H1 (cell line): ENCODE data around the gene NOL8. TPM values are rescaled to one million over a fixed set of nuclear protein-coding genes. Genes with fewer than 3 reads are reported as not detected.

Experiments
- CTCF ChIA-PET: fragments of 300-600 bp; sonication (Branson Sonifier 250); formaldehyde crosslinking; loops from one replicate; lab custom pipeline; 2021; ENCODE audit not compliant: partially characterized antibody; lab: Charles Lee
- POLR2A ChIA-PET: fragments of 300-600 bp; sonication (Branson Sonifier 250); formaldehyde crosslinking; loops from one replicate; lab custom pipeline; 2021; ENCODE audit warnings: inconsistent platforms; ENCODE audit not compliant: partially characterized antibody; lab: Charles Lee
- DNase-seq, 2 experiments: peaks; one replicate each; pipeline versions ENCODE4 v3.0.0 to v3.0.0-alpha.2; 2010 to 2022; ENCODE audit warnings: low spot score in 2 of 2, low read depth in 1 of 2, mixed read lengths in 1 of 2
- FAIRE-seq: peaks from 2 replicates; lab custom pipeline; 2011; peaks lifted over from hg19 to GRCh38; lab: Jason Lieb, UNC
- H2AFZ ChIP-seq: 2 replicates; pipeline ENCODE4 v1.8.1; 2012; ENCODE audit warnings: low read length, inconsistent platforms
- H2AK5ac ChIP-seq: 2 replicates; pipeline ENCODE4 v1.6.1; 2013; ENCODE audit warnings: low read depth, low read length
- H2BK120ac ChIP-seq: replicated peaks from 2 replicates; pipeline ENCODE3; 2013; ENCODE audit warnings: low read depth, low read length, inconsistent platforms
- H2BK12ac ChIP-seq: 2 replicates; pipeline ENCODE4 v1.6.1; 2013; ENCODE audit warnings: low read depth, low read length
- H2BK15ac ChIP-seq: 2 replicates; pipeline ENCODE4 v1.6.1; 2013; ENCODE audit warnings: low read length
- H2BK20ac ChIP-seq: 2 replicates; pipeline ENCODE4 v1.6.1; 2013; ENCODE audit warnings: low read length
- H2BK5ac ChIP-seq: 2 replicates; pipeline ENCODE4 v1.6.1; 2013; ENCODE audit warnings: low read depth, low read length
- H3K14ac ChIP-seq: 2 replicates; pipeline ENCODE4 v1.6.1; 2013; ENCODE audit warnings: inconsistent platforms; ENCODE audit not compliant: insufficient read length
- H3K18ac ChIP-seq: 2 replicates; pipeline ENCODE4 v1.6.1; 2013; ENCODE audit warnings: low read length; ENCODE audit errors: extremely low read depth
- H3K23ac ChIP-seq: 2 replicates; pipeline ENCODE4 v1.6.1; 2013; ENCODE audit warnings: inconsistent platforms; ENCODE audit not compliant: insufficient read length
- H3K23me2 ChIP-seq: 2 replicates; pipeline ENCODE4 v1.6.1; 2013; ENCODE audit warnings: low read depth, low read length
- H3K27ac ChIP-seq: 2 replicates; pipeline ENCODE4 v1.6.1; 2011; ENCODE audit warnings: low read depth, low read length, inconsistent platforms
- H3K27me3 ChIP-seq, 4 experiments: replicated peaks in 1 of 4; 1 replicate in 1 of 4; 2 replicates in 3 of 4; pipeline versions ENCODE4 v1.6.1 to v1.8.1; 2011 to 2013; ENCODE audit warnings: low read length in 3 of 4, mild to moderate bottlenecking in 3 of 4, inconsistent platforms in 2 of 4, mixed read lengths in 2 of 4, moderate library complexity in 1 of 4; ENCODE audit not compliant: control insufficient read depth in 3 of 4, insufficient read depth in 3 of 4; ENCODE audit errors: extremely low read depth in 1 of 4
- H3K36me3 ChIP-seq, 4 experiments: 2 replicates each; pipeline versions ENCODE4 v1.6.1 to v1.8.1; 2011 to 2013; ENCODE audit warnings: mild to moderate bottlenecking in 4 of 4, low read length in 3 of 4, moderate library complexity in 2 of 4, control low read depth in 1 of 4, inconsistent platforms in 1 of 4; ENCODE audit not compliant: insufficient read depth in 4 of 4, control insufficient read depth in 2 of 4
- H3K4ac ChIP-seq: replicated peaks from 2 replicates; pipeline ENCODE3; 2013; ENCODE audit warnings: low read length, low read depth, mixed read lengths, inconsistent platforms; ENCODE audit not compliant: insufficient read length
- H3K4me1 ChIP-seq, 4 experiments: replicated peaks in 1 of 4; 1 replicate in 1 of 4; 2 replicates in 3 of 4; pipeline versions ENCODE4 v1.6.1 to v1.8.1; 2011 to 2013; ENCODE audit warnings: low read length in 3 of 4, inconsistent platforms in 2 of 4, mixed read lengths in 1 of 4; ENCODE audit not compliant: insufficient read depth in 4 of 4, control insufficient read depth in 3 of 4
- H3K4me2 ChIP-seq, 2 experiments: 2 replicates each; pipeline versions ENCODE4 v1.6.1 to v1.8.1; 2011 to 2013; ENCODE audit warnings: low read depth in 2 of 2, low read length in 2 of 2, control low read depth in 1 of 2, inconsistent platforms in 1 of 2, mild to moderate bottlenecking in 1 of 2; ENCODE audit not compliant: insufficient read depth in 1 of 2
- H3K4me3 ChIP-seq, 4 experiments: fragments of 200-600, 300-600 bp in 1 of 4; sonication (generic), shearing (Covaris generic), sonication (Bioruptor Twin) in 1 of 4; 2 replicates each; pipeline versions ENCODE4 v1.5.1 to v1.8.1; 2011 to 2016; ENCODE audit warnings: low read length in 4 of 4, low read depth in 3 of 4, control low read depth in 2 of 4, inconsistent platforms in 2 of 4, mild to moderate bottlenecking in 2 of 4, mixed read lengths in 1 of 4, moderate library complexity in 1 of 4; ENCODE audit not compliant: insufficient read depth in 2 of 4; ENCODE audit errors: extremely low read depth in 1 of 4
- H3K56ac ChIP-seq: replicated peaks from 2 replicates; pipeline ENCODE3; 2013; ENCODE audit warnings: low read depth, mild to moderate bottlenecking, mixed read lengths, low read length, inconsistent platforms; ENCODE audit not compliant: insufficient read length
- H3K79me1 ChIP-seq: 2 replicates; pipeline ENCODE4 v1.6.1; 2013; ENCODE audit warnings: low read depth, low read length, control low read depth
- H3K79me2 ChIP-seq, 2 experiments: 2 replicates each; pipeline versions ENCODE4 v1.6.1 to v1.8.1; 2012 to 2013; ENCODE audit warnings: low read length in 2 of 2, mild to moderate bottlenecking in 2 of 2, inconsistent platforms in 1 of 2; ENCODE audit not compliant: insufficient read depth in 2 of 2, control insufficient read depth in 1 of 2
- H3K9ac ChIP-seq, 4 experiments: replicated peaks in 1 of 4; 1 replicate in 1 of 4; 2 replicates in 3 of 4; pipeline versions ENCODE4 v1.6.1 to v1.8.1; 2011 to 2013; ENCODE audit warnings: low read depth in 3 of 4, low read length in 3 of 4, control low read depth in 2 of 4, mild to moderate bottlenecking in 2 of 4, moderate library complexity in 2 of 4, inconsistent platforms in 1 of 4; ENCODE audit errors: extremely low read depth in 1 of 4
- H3K9me3 ChIP-seq, 2 experiments: 2 replicates each; pipeline versions ENCODE4 v1.6.1 to v1.8.1; 2012 to 2013; ENCODE audit warnings: mild to moderate bottlenecking in 2 of 2, moderate library complexity in 2 of 2, control low read depth in 1 of 2, inconsistent platforms in 1 of 2, low read depth in 1 of 2, low read length in 1 of 2, mixed read lengths in 1 of 2; ENCODE audit not compliant: insufficient read depth in 2 of 2
- H4K20me1 ChIP-seq, 2 experiments: replicated peaks in 1 of 2; 2 replicates each; pipeline versions ENCODE3 to v1.8.1; 2011 to 2013; ENCODE audit warnings: inconsistent platforms in 2 of 2, low read length in 2 of 2, mild to moderate bottlenecking in 1 of 2; ENCODE audit not compliant: insufficient read depth in 2 of 2, control insufficient read depth in 1 of 2
- H4K5ac ChIP-seq: 2 replicates; pipeline ENCODE4 v1.6.1; 2013; ENCODE audit warnings: low read length, low read depth, mixed read lengths, inconsistent platforms; ENCODE audit not compliant: insufficient read length
- H4K8ac ChIP-seq: 2 replicates; pipeline ENCODE4 v1.8.0; 2013; ENCODE audit warnings: mild to moderate bottlenecking, moderate library complexity, low read length, inconsistent platforms; ENCODE audit not compliant: insufficient read depth; ENCODE audit errors: extremely low read depth
- H4K91ac ChIP-seq: replicated peaks from 2 replicates; pipeline ENCODE3; 2013; ENCODE audit warnings: low read length, mixed read lengths, inconsistent platforms; ENCODE audit not compliant: insufficient read length
- EGR1 ChIP-seq: IDR thresholded peaks from 2 replicates; pipeline ENCODE4 v1.6.1; 2011; ENCODE audit warnings: low read depth, low read length, borderline replicate concordance
- GTF2F1 ChIP-seq: IDR thresholded peaks from 2 replicates; pipeline ENCODE4 v1.6.1; 2012; ENCODE audit warnings: low read depth, low read length, improper control_type of control experiment, borderline replicate concordance
- HDAC6 ChIP-seq: IDR thresholded peaks from one replicate; pipeline ENCODE4 v1.7.1; 2012; ENCODE audit warnings: low read depth, mild to moderate bottlenecking, inconsistent platforms, low read length, moderate library complexity
- JUN ChIP-seq: IDR thresholded peaks from 2 replicates; pipeline ENCODE4 v1.6.1; 2011; ENCODE audit warnings: low read depth, mild to moderate bottlenecking, improper control_type of control experiment, low read length
- MAX ChIP-seq: IDR thresholded peaks from 2 replicates; pipeline ENCODE4 v1.6.1; 2012; ENCODE audit warnings: inconsistent platforms
- POLR2AphosphoS5 ChIP-seq: IDR thresholded peaks from 2 replicates; pipeline ENCODE4 v1.6.1; 2011; ENCODE audit warnings: low read depth, low read length
- TEAD4 ChIP-seq: IDR thresholded peaks from 2 replicates; pipeline ENCODE4 v1.6.1; 2012; ENCODE audit warnings: low read depth, low read length, inconsistent platforms, mixed read lengths
- WGBS, 2 experiments: shearing (Covaris generic) in 1 of 2; methylation state at CpG; one replicate each; pipeline versions ENCODE4 v1.1.6 to v1.1.7; 2013 to 2015; ENCODE audit warnings: low lambda C conversion rate in 2 of 2, mixed read lengths in 2 of 2, inconsistent platforms in 1 of 2, low coverage in 1 of 2, missing lambda C conversion rate in 1 of 2; ENCODE audit not compliant: insufficient replicate concordance in 2 of 2, insufficient coverage in 1 of 2, insufficient read length in 1 of 2; ENCODE audit errors: extremely low coverage in 1 of 2, missing lambda C conversion rate in 1 of 2; 5-methylcytosine and 5-hydroxymethylcytosine counted together
- polyA plus RNA-seq, 7 experiments: library from polyadenylated mRNA; depleted of rRNA in 3 of 7; stranded (reverse) in 5 of 7; unstranded in 2 of 7; fragments of >200 nt in 5 of 7; fragments of 200-250 nt in 2 of 7; gene quantifications; 1 replicate in 5 of 7; 2 replicates in 1 of 7; 4 replicates in 1 of 7; pipeline versions ENCODE4 v1.2.1 to v1.2.3, GENCODE V29; 2011 to 2013; ENCODE audit warnings: missing spikeins in 2 of 7, mixed read lengths in 2 of 7
- total RNA-seq: library from RNA; stranded (reverse); fragmentation: NEBNext Ultra II Directional; extraction: Animal tissue kit (Norgen Biotek cat#: 25700); gene quantifications from 2 replicates; pipeline ENCODE4 v1.2.1, GENCODE V29; 2021

Gene NOL8
- total and polyA plus RNA-seq, 2 of the 8 experiments (the other 6 are each of a cell fraction or from before 2014, with no cell fraction given), result 6.2 to 30.4 TPM

GRCh38 chr9:92253656-92254055 is 71.5 kb downstream of the NOL8 start:
- no peaks in the 10 kb centered on the region for H3K27me3 ChIP-seq
- TF ChIP-seq JUN, result no peak
- no peak for TF ChIP-seq TEAD4
- TF ChIP-seq HDAC6, result no peak
- no peak for TF ChIP-seq GTF2F1
- TF ChIP-seq MAX, result no peak
- no peak for TF ChIP-seq EGR1
- TF ChIP-seq POLR2AphosphoS5, result no peak
- no peak overlapping the region for H2BK12ac ChIP-seq
- H3K79me1 ChIP-seq, result no peaks in the 10 kb centered on the region; the same call in 1 of the 2 replicates
- no peaks in the 10 kb centered on the region for H3K79me2 ChIP-seq
- no peak overlapping the region for H3K4me3 ChIP-seq
- CTCF ChIA-PET, result interaction anchor here (1.1 to 2.3 kb wide), 3 partner anchors 10 to 115 kb away, joined by 3 to 11 read pairs (median 6); no protein-coding TSS in a partner anchor
- no peak overlapping the region for H3K56ac ChIP-seq
- FAIRE-seq (no peak), DNase-seq (no peak)
- no peak overlapping the region for H2AK5ac ChIP-seq
- H4K5ac ChIP-seq, result no peak overlapping the region
- H3K4me1 ChIP-seq, result no peaks in the 10 kb centered on the region
- no peak overlapping the region for H2BK20ac ChIP-seq
- no peak overlapping the region for H3K9ac ChIP-seq
- peaks cover 35 to 100% (median 87%) of the 10 kb centered on the region in 4 experiments for H3K36me3 ChIP-seq
- H3K23me2 ChIP-seq, result no peaks in the 10 kb centered on the region
- no peak overlapping the region for H3K27ac ChIP-seq
- H2AFZ ChIP-seq, result no peak overlapping the region
- no peak overlapping the region for H4K91ac ChIP-seq
- POLR2A ChIA-PET, result interaction anchor here (0.8 to 4.0 kb wide), 12 partner anchors 9 to 38 kb away, joined by 3 to 23 read pairs (median 6); no protein-coding TSS in a partner anchor
- no peaks in the 10 kb centered on the region for H3K9me3 ChIP-seq
- H3K4me2 ChIP-seq, result no peak overlapping the region
- WGBS, 2 experiments, result 91% methylated on average over 4 of the region's 4 CpGs; no CpG with 5 or more reads in 1 of the 2 experiments
- no peak overlapping the region for H2BK15ac ChIP-seq
- no peak overlapping the region for H2BK120ac ChIP-seq
- no peak overlapping the region for H2BK5ac ChIP-seq
- no peak overlapping the region for H3K18ac ChIP-seq
- no peak overlapping the region for H3K4ac ChIP-seq
- no peak overlapping the region for H3K23ac ChIP-seq
- H4K20me1 ChIP-seq, result peaks cover 7 to 10% of the 10 kb centered on the region in 2 experiments
- no peak overlapping the region for H3K14ac ChIP-seq
- no peak overlapping the region for H4K8ac ChIP-seq
